Activated CD4-positive, alpha-beta T cell treated with anti-CD3 and anti-CD28 coated beads, Interleukin-2, amount 50 U/mL, for 16 hours (primary cell): Measurements from ENCODE around the gene BTBD2.
A peak's percentile ranks its signal among the peaks of the same experiment; 100 is the strongest.
"Not testable (repeated sequence)": the region's sequence is repeated elsewhere in the genome, so short reads cannot be mapped to it uniquely, and the experiment has no call there.

Experiments
- DNase-seq: peaks from one replicate; pipeline ENCODE4 v3.0.0-alpha.2; 2020

Gene BTBD2

DNA sequence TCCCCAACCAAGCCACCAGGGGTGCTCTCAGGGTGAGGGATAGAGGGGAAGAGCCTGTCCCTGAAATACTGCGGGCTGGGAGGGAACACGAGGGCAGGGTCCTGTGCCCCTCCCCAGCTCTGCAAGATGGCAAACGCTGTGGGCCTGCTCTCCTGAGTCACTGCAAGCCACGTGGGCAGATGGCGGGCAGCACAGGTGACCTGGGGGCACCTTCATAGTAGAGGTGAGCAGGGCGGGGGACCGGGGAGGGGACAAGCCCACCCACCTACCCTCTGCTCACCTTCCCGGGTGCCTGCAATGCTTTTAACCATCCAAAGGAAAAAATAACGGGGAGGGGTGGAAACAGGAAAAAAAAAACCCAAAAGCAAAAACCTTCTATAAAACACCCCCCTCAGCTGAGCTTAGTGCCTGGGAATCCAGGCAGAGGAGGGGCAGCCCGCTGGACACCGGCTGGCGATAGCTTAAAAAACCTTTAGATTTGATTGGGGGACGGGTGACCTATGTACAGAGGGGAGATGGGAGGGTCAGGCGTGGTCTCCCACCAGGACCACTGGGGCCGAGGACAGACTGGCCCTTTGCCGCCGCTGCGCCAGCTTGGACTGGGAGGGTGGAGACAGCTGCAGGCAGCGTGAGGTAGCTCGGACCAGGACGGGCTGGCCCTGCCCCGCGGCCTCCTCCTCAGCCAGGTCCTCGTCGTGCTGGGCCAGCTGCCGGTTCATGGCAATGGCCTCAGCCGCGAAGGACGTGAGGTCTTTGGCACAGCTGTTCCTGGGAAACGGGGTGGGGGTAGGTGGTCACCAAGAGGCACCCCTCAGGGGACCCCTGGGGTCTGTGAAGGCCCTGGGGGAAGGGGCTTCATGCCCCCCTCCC, 23.8 kb upstream of the BTBD2 start:
- DNase-seq, result no peak

GRCh38 chr19:2038284-2039088, 23.0 kb upstream of the BTBD2 start:
- DNase-seq, result no peak

- no peak for DNase-seq
Observed at GRCh38 chr19:2037651-2038255, 22.2 kb upstream of the BTBD2 start.

DNA sequence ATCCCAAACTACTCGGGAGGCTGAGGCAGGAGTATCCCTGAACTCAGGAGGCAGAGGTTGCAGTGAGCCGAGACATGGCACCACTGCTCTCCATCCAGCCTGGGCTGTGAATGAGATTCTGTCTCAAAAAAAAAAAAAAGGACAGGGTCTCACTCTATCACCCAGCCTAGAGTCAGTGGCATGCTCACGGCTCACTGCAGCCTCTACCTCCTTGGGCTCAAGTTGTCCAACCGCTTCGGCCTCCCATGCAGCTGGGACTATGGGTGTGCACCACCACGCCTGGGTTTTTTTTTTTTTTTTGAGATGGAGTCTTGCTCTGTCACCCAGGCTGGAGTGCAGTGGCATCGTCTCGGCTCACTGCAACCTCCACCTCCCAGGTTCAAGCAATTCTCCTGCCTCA, 20.9 kb upstream of the BTBD2 start:
- DNase-seq, result no peak

- no peak for DNase-seq
Observed at GRCh38 chr19:2035590-2035991, 20.1 kb upstream of the BTBD2 start.

DNA sequence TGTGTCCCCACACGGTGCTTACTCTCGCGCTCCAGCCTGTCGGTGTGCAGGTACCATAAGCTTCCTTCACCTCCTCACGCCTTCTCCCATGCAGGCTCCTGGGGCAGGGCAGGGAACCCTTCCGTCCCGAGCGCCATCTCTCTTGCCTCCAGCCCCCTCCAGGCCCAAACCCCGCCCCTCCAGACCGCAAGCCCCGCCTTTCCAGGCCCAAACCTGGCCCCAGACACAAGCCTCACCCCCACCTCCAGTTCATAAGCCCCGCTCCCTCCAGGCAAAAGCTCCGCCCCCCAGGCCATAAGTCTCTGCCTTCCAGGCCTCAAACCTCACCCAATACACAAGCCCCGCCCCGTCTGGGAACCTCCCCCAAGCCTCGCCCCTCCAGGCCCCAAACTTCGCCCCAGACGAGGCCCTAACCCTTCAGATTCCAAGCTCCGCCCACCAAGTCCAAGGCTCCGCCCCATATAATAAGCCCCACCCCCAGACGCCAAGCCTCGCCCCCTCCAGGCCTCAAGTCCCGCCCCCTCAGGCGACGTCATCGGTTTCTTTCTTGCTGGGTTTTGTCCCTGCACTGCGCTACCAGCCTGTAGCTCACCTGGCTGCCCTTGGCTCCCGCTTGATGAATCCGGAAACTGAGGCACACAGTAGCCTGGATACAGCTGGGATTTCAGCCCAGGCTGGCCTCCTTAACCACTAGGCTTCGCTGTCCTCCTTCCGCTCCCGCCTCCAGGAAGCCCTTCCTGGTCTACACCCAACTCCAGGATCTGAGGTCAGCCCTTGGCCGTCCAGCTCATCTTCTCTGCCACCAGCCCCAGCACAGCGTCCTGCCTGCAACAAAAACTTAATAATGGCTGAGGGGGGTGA, 19.4 kb upstream of the BTBD2 start:
- peak; percentile 62 for DNase-seq

DNA sequence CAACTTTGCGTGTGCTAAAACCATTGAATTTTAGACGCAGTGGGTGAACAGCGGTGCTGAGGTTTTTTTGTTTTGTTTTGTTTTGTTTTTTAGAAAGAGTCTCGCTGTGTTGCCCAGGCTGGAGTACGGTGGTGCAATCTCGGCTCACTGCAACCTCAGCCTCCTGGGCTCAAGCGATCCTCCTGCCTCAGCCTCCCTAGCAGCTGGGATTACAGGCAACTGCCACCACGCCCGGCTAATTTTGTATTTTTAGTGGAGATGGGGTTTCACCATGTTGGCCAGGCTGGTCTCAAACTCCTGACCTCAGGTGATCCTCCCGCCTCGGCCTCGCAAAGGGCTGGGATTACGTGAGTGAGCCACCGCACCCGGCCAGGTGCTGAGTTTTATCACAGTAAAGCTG, 18.7 kb upstream of the BTBD2 start:
- not testable (repeated sequence) for DNase-seq

GRCh38 chr19:2033825-2034159, 18.3 kb upstream of the BTBD2 start:
- DNase-seq, result no peak

GRCh38 chr19:2033115-2033824, 17.8 kb upstream of the BTBD2 start:
- DNase-seq, result no peak

GRCh38 chr19:2032296-2032941, 16.9 kb upstream of the BTBD2 start:
- DNase-seq, result no peak

GRCh38 chr19:2027361-2027760, 11.8 kb upstream of the BTBD2 start:
- DNase-seq, result no peak

- no peak for DNase-seq
Observed at GRCh38 chr19:2026770-2027169, 11.3 kb upstream of the BTBD2 start.

GRCh38 chr19:2022289-2022688, 6.8 kb upstream of the BTBD2 start:
- no peak for DNase-seq

DNA sequence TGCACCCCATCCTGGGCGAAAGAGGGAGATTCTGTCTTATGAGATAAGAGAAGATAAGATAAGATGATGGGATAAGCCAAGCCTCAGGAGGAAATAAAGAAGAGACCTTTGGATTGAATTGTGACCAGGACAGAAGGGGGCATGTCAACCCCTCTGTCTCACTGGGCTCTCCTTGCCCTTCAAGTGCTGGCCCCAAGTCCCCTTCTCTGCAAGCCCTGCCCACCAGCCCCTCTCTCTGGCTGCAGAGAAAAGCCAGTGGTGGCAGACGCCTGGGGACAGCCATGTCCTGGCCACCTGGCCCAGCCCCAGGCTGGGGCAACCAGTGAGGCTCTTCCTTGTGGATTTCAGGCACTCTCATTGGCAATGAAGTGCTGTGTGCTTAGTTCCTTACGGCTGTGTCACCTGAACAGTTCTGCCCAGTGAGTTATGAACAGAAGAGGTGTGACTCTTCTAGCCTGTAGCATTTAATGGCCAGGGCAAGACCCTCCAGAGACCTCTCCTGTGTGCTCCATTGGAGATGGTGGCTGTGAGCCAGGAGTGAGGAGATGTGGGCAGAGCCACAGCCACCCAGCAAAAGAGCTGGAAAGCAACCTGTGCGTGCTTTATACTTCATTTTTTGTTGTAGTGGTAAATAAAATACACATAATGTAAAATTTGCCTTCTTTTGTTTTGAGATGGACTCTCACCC, 6.1 kb upstream of the BTBD2 start:
- DNase-seq, result no peak

DNA sequence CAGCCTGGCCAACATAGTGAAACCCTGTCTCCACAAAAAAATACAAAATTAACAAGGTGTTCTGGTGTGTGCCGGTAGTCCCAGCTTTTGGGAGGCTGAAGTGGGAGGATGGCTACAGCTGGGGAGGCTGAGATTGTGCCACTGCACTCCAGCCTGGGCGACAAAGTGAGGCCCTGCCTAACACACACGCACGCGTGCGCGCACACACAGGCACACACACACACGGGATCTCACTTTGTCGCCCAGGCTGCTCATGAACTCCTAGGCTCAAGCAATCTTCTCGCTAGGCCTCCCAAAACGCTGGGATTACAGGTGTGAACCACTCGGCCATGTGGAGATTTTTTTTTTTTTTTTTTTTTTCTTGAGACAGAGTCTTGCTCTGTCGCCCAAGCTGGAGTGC, 3.2 kb upstream of the BTBD2 start:
- no peak for DNase-seq

- peak; percentile 75 for DNase-seq
Observed at GRCh38 chr19:2016041-2016807, 710 bp upstream of the BTBD2 start.

DNA sequence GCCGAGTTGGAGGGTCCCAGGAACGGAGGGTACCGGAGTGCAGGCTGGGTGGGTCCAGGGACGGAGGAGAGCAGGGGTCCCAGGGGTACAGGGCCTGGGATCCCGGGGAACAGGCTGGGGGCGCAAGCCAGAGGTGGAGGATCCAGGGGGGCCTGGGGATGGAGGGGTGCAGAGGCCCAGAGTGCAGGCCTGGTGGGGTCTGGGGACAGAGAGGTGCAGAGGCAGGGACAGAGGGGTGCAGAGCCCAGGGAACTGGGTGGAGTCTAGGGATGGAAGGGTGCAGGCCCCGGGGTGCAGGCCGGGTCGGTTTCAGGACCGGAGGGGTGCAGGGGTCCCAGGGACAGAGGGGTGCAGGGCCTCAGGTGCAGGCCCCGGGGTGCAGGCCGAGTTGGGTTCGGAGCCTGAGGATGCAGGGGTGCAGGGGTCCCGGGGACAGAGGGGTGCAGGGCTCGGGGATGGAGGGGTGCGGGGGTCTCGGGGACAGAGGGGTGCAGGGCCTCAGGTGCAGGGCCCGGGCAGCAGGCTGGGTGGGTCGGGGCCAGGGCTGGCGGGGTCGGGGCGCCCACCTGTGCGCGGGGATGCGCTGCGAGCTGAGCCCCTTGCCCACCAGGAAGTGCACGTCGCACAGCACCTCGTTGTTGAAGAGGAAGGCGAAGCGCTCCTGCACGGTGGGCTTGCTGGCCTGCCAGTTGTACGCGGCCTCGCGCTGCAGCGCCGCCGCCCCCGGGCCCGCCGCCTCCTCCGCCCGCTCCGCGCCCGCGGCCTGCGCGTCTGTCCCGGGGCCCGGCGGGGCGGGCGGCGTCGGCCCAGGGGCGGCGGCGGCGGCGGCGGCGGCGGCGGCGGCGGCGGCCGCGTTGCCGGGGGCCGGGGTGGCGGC, 545 bp downstream of the BTBD2 start:
- DNase-seq, result no peak

GRCh38 chr19:2014131-2014571, 1.4 kb downstream of the BTBD2 start:
- no peak for DNase-seq

- DNase-seq, result no peak
Observed at GRCh38 chr19:2013683-2013961, 1.9 kb downstream of the BTBD2 start.
